HUES48 (cell line): ENCODE measurements around the gene B4GAT1.

ENCODE experiments used
- H3K27ac ChIP-seq: one replicate; pipeline ENCODE4 v1.7.0; 2013; ENCODE audit warnings: low read depth, low read length, inconsistent platforms
- H3K27me3 ChIP-seq: 2 replicates; pipeline ENCODE4 v1.6.1; 2013; ENCODE audit warnings: mild to moderate bottlenecking, low read length; ENCODE audit not compliant: control insufficient read depth, insufficient read depth
- H3K36me3 ChIP-seq: 2 replicates; pipeline ENCODE4 v1.6.1; 2013; ENCODE audit warnings: low read length; ENCODE audit not compliant: control insufficient read depth, insufficient read depth
- H3K4me1 ChIP-seq: 2 replicates; pipeline ENCODE4 v1.6.1; 2013; ENCODE audit warnings: mild to moderate bottlenecking, low read length; ENCODE audit not compliant: control insufficient read depth, insufficient read depth
- H3K4me3 ChIP-seq: 2 replicates; pipeline ENCODE4 v1.5.1; 2013; ENCODE audit warnings: mild to moderate bottlenecking, low read depth, low read length
- H3K9ac ChIP-seq: 2 replicates; pipeline ENCODE4 v1.6.1; 2013; ENCODE audit warnings: mild to moderate bottlenecking, low read depth, low read length, moderate library complexity
- H3K9me3 ChIP-seq: 2 replicates; pipeline ENCODE4 v1.6.1; 2013; ENCODE audit warnings: low read length; ENCODE audit not compliant: control insufficient read depth, insufficient read depth

Gene B4GAT1

GRCh38 chr11:66333896-66334604 lies 13.4 kb downstream of the B4GAT1 start:
- H3K36me3 ChIP-seq, result peaks cover 17% of the 10 kb centered on the region
- H3K9me3 ChIP-seq, result no peaks in the 10 kb centered on the region
- H3K9ac ChIP-seq, result no peak overlapping the region
- no peaks in the 10 kb centered on the region for H3K27me3 ChIP-seq
- peaks cover 18% of the 10 kb centered on the region for H3K4me1 ChIP-seq
- no peak overlapping the region for H3K4me3 ChIP-seq
- H3K27ac ChIP-seq, result no peak overlapping the region

- no peak overlapping the region for H3K9ac ChIP-seq
Observed at GRCh38 chr11:66333220-66333877, 14.1 kb downstream of the B4GAT1 start.

GRCh38 chr11:66332371-66333219 lies 14.8 kb downstream of the B4GAT1 start:
- no peaks in the 10 kb centered on the region for H3K9me3 ChIP-seq
- peaks cover 5% of the 10 kb centered on the region for H3K36me3 ChIP-seq
- peaks cover 24% of the 10 kb centered on the region for H3K4me1 ChIP-seq
- no peak overlapping the region for H3K4me3 ChIP-seq
- H3K27me3 ChIP-seq, result peaks cover 6% of the 10 kb centered on the region; the same call in 1 of the 2 replicates
- H3K27ac ChIP-seq, result no peak overlapping the region
- H3K9ac ChIP-seq, result no peak overlapping the region

More at GRCh38 chr11:66333220-66333877, 14.1 kb downstream of the B4GAT1 start:
- H3K27me3 ChIP-seq, result no peaks in the 10 kb centered on the region
- no peak overlapping the region for H3K27ac ChIP-seq
- H3K4me3 ChIP-seq, result no peak overlapping the region
- peaks cover 24% of the 10 kb centered on the region for H3K4me1 ChIP-seq
- H3K9me3 ChIP-seq, result no peaks in the 10 kb centered on the region
- H3K36me3 ChIP-seq, result peaks cover 10% of the 10 kb centered on the region

- no peak overlapping the region for H3K27ac ChIP-seq
- peaks cover 7% of the 10 kb centered on the region; the same call in 1 of the 2 replicates for H3K27me3 ChIP-seq
- peaks cover 19% of the 10 kb centered on the region for H3K4me1 ChIP-seq
- H3K4me3 ChIP-seq, result no peak overlapping the region
- no peaks in the 10 kb centered on the region for H3K36me3 ChIP-seq
- H3K9ac ChIP-seq, result no peak overlapping the region
- H3K9me3 ChIP-seq, result no peaks in the 10 kb centered on the region
Observed at GRCh38 chr11:66331542-66332370, 15.7 kb downstream of the B4GAT1 start.

- Histone ChIP-seq H3K9me3 (no peaks in the 10 kb centered on the region), H3K9ac (no peak overlapping the region), H3K4me1 (peaks cover 12% of the 10 kb centered on the region), H3K27ac (no peak overlapping the region), H3K36me3 (no peaks in the 10 kb centered on the region), H3K27me3 (peaks cover 7% of the 10 kb centered on the region; the same call in 1 of the 2 replicates), H3K4me3 (no peak overlapping the region)
Observed at GRCh38 chr11:66330931-66331330, 16.5 kb downstream of the B4GAT1 start.

- Histone ChIP-seq H3K9ac (no peak overlapping the region), H3K27ac (no peak overlapping the region), H3K4me1 (peaks cover 11% of the 10 kb centered on the region), H3K27me3 (peaks cover 7% of the 10 kb centered on the region; the same call in 1 of the 2 replicates), H3K4me3 (no peak overlapping the region), H3K36me3 (no peaks in the 10 kb centered on the region), H3K9me3 (no peaks in the 10 kb centered on the region)
Observed at GRCh38 chr11:66329165-66329673, 18.2 kb downstream of the B4GAT1 start.

GRCh38 chr11:66328302-66329144 lies 18.9 kb downstream of the B4GAT1 start:
- peak overlapping the region; percentile 23 for H3K27ac ChIP-seq
- H3K9ac ChIP-seq, result peak overlapping the region; percentile 18; the same call in 1 of the 2 replicates
- H3K27me3 ChIP-seq, result peaks cover 7% of the 10 kb centered on the region; the same call in 1 of the 2 replicates
- peaks cover 11% of the 10 kb centered on the region for H3K4me1 ChIP-seq
- H3K4me3 ChIP-seq, result peak overlapping the region; percentile 38
- no peaks in the 10 kb centered on the region for H3K9me3 ChIP-seq
- H3K36me3 ChIP-seq, result no peaks in the 10 kb centered on the region

- Histone ChIP-seq H3K4me1 (peaks cover 11% of the 10 kb centered on the region), H3K27me3 (peaks cover 7% of the 10 kb centered on the region; the same call in 1 of the 2 replicates), H3K4me3 (no peak overlapping the region), H3K9me3 (no peaks in the 10 kb centered on the region), H3K27ac (no peak overlapping the region), H3K36me3 (no peaks in the 10 kb centered on the region), H3K9ac (no peak overlapping the region)
Observed at GRCh38 chr11:66328031-66328301, 19.5 kb downstream of the B4GAT1 start.

GRCh38 chr11:66327171-66328030 lies 20.0 kb downstream of the B4GAT1 start:
- no peak overlapping the region for H3K27ac ChIP-seq

More at GRCh38 chr11:66327171-66328030, 20.0 kb downstream of the B4GAT1 start:
- Histone ChIP-seq H3K4me3 (no peak overlapping the region), H3K27me3 (peaks cover 7% of the 10 kb centered on the region; the same call in 1 of the 2 replicates), H3K9me3 (no peaks in the 10 kb centered on the region), H3K36me3 (no peaks in the 10 kb centered on the region), H3K4me1 (peaks cover 11% of the 10 kb centered on the region), H3K9ac (no peak overlapping the region)
